ENCODE measurements around the gene VMP1.

Gene VMP1

GRCh38 chr17:59694344-59694743 is 13.1 kb upstream of the VMP1 start:
- Mint-ChIP-seq H3K27ac (no peak overlapping the region), H3K9me3 (no peaks in the 10 kb centered on the region), H3K27me3 (ENCODE audit: low read depth) (no peaks in the 10 kb centered on the region), H3K36me3 (ENCODE audit: low read depth) (peaks cover 49% of the 10 kb centered on the region), H3K4me1 (ENCODE audit: low read depth) (peaks cover 22% of the 10 kb centered on the region), H3K4me3 (no peak overlapping the region)

- H3K9me3 Mint-ChIP-seq, result no peaks in the 10 kb centered on the region
- H3K4me1 Mint-ChIP-seq (ENCODE audit: low read depth), result peaks cover 32% of the 10 kb centered on the region
- H3K36me3 Mint-ChIP-seq (ENCODE audit: low read depth), result peaks cover 46% of the 10 kb centered on the region
- no peaks in the 10 kb centered on the region for H3K27me3 Mint-ChIP-seq (ENCODE audit: low read depth)
- H3K4me3 Mint-ChIP-seq, result no peak overlapping the region
- no peak overlapping the region for H3K27ac Mint-ChIP-seq
Observed at GRCh38 chr17:59695945-59696681, 11.3 kb upstream of the VMP1 start.

- Mint-ChIP-seq H3K4me3 (no peak overlapping the region), H3K27ac (no peak overlapping the region), H3K4me1 (ENCODE audit: low read depth) (peaks cover 33% of the 10 kb centered on the region), H3K9me3 (no peaks in the 10 kb centered on the region), H3K36me3 (ENCODE audit: low read depth) (peaks cover 44% of the 10 kb centered on the region), H3K27me3 (ENCODE audit: low read depth) (no peaks in the 10 kb centered on the region)
Observed at GRCh38 chr17:59696682-59697277, 10.7 kb upstream of the VMP1 start.

GRCh38 chr17:59698143-59698542 is 9.3 kb upstream of the VMP1 start:
- H3K27me3 Mint-ChIP-seq (ENCODE audit: low read depth), result no peaks in the 10 kb centered on the region
- H3K36me3 Mint-ChIP-seq (ENCODE audit: low read depth), result peaks cover 42% of the 10 kb centered on the region
- H3K4me3 Mint-ChIP-seq, result no peak overlapping the region
- peaks cover 38% of the 10 kb centered on the region for H3K4me1 Mint-ChIP-seq (ENCODE audit: low read depth)
- no peak overlapping the region for H3K27ac Mint-ChIP-seq
- no peaks in the 10 kb centered on the region for H3K9me3 Mint-ChIP-seq

GRCh38 chr17:59699218-59699617 is 8.2 kb upstream of the VMP1 start:
- Mint-ChIP-seq H3K4me1 (ENCODE audit: low read depth) (peaks cover 38% of the 10 kb centered on the region), H3K27ac (no peak overlapping the region), H3K27me3 (ENCODE audit: low read depth) (no peaks in the 10 kb centered on the region), H3K9me3 (no peaks in the 10 kb centered on the region), H3K4me3 (no peak overlapping the region), H3K36me3 (ENCODE audit: low read depth) (peaks cover 38% of the 10 kb centered on the region)

GRCh38 chr17:59699786-59700185 is 7.7 kb upstream of the VMP1 start:
- Mint-ChIP-seq H3K36me3 (ENCODE audit: low read depth) (peaks cover 36% of the 10 kb centered on the region), H3K27ac (no peak overlapping the region), H3K27me3 (ENCODE audit: low read depth) (no peaks in the 10 kb centered on the region), H3K4me3 (no peak overlapping the region), H3K4me1 (ENCODE audit: low read depth) (peaks cover 41% of the 10 kb centered on the region), H3K9me3 (no peaks in the 10 kb centered on the region)

- Mint-ChIP-seq H3K27me3 (ENCODE audit: low read depth) (no peaks in the 10 kb centered on the region), H3K9me3 (no peaks in the 10 kb centered on the region), H3K36me3 (ENCODE audit: low read depth) (peaks cover 34% of the 10 kb centered on the region), H3K27ac (no peak overlapping the region), H3K4me1 (ENCODE audit: low read depth) (peaks cover 48% of the 10 kb centered on the region), H3K4me3 (no peak overlapping the region)
Observed at GRCh38 chr17:59702304-59702703, 5.2 kb upstream of the VMP1 start.

- H3K9me3 Mint-ChIP-seq, result no peaks in the 10 kb centered on the region
- peak overlapping the region; percentile 100 for H3K4me3 Mint-ChIP-seq
- peak overlapping the region; percentile 98 for H3K27ac Mint-ChIP-seq
- H3K36me3 Mint-ChIP-seq (ENCODE audit: low read depth), result peaks cover 19% of the 10 kb centered on the region
- H3K27me3 Mint-ChIP-seq (ENCODE audit: low read depth), result no peaks in the 10 kb centered on the region
- H3K4me1 Mint-ChIP-seq (ENCODE audit: low read depth), result peaks cover 35% of the 10 kb centered on the region
Observed at GRCh38 chr17:59707971-59708430, 547 bp downstream of the VMP1 start.

- Mint-ChIP-seq H3K27me3 (ENCODE audit: low read depth) (no peaks in the 10 kb centered on the region), H3K4me3 (no peak overlapping the region), H3K4me1 (ENCODE audit: low read depth) (peaks cover 19% of the 10 kb centered on the region), H3K36me3 (ENCODE audit: low read depth) (peaks cover 9% of the 10 kb centered on the region), H3K27ac (no peak overlapping the region), H3K9me3 (no peaks in the 10 kb centered on the region)
Observed at GRCh38 chr17:59711936-59712335, 4.5 kb downstream of the VMP1 start.

- H3K4me3 Mint-ChIP-seq, result no peak overlapping the region
- H3K9me3 Mint-ChIP-seq, result no peaks in the 10 kb centered on the region
- H3K4me1 Mint-ChIP-seq (ENCODE audit: low read depth), result peaks cover 19% of the 10 kb centered on the region
- peaks cover 5% of the 10 kb centered on the region for H3K36me3 Mint-ChIP-seq (ENCODE audit: low read depth)
- H3K27me3 Mint-ChIP-seq (ENCODE audit: low read depth), result no peaks in the 10 kb centered on the region
- no peak overlapping the region for H3K27ac Mint-ChIP-seq
Observed at GRCh38 chr17:59712862-59713261, 5.4 kb downstream of the VMP1 start.

GRCh38 chr17:59714255-59714654 is 6.8 kb downstream of the VMP1 start:
- H3K27ac Mint-ChIP-seq, result no peak overlapping the region
- peaks cover 10% of the 10 kb centered on the region for H3K36me3 Mint-ChIP-seq (ENCODE audit: low read depth)
- no peaks in the 10 kb centered on the region for H3K9me3 Mint-ChIP-seq
- no peaks in the 10 kb centered on the region for H3K27me3 Mint-ChIP-seq (ENCODE audit: low read depth)
- H3K4me3 Mint-ChIP-seq, result no peak overlapping the region
- H3K4me1 Mint-ChIP-seq (ENCODE audit: low read depth), result peaks cover 12% of the 10 kb centered on the region

GRCh38 chr17:59716427-59716826 is 9.0 kb downstream of the VMP1 start:
- Mint-ChIP-seq H3K36me3 (ENCODE audit: low read depth) (peaks cover 10% of the 10 kb centered on the region), H3K27me3 (ENCODE audit: low read depth) (no peaks in the 10 kb centered on the region), H3K4me1 (ENCODE audit: low read depth) (peaks cover 9% of the 10 kb centered on the region), H3K27ac (no peak overlapping the region), H3K9me3 (no peaks in the 10 kb centered on the region), H3K4me3 (no peak overlapping the region)

GRCh38 chr17:59719526-59719925 is 12.1 kb downstream of the VMP1 start:
- Mint-ChIP-seq H3K4me1 (ENCODE audit: low read depth) (peaks cover 10% of the 10 kb centered on the region), H3K36me3 (ENCODE audit: low read depth) (peaks cover 10% of the 10 kb centered on the region), H3K9me3 (no peaks in the 10 kb centered on the region), H3K27me3 (ENCODE audit: low read depth) (no peaks in the 10 kb centered on the region), H3K27ac (no peak overlapping the region), H3K4me3 (no peak overlapping the region)

GRCh38 chr17:59722623-59723022 is 15.2 kb downstream of the VMP1 start:
- Mint-ChIP-seq H3K4me1 (ENCODE audit: low read depth) (peaks cover 14% of the 10 kb centered on the region), H3K36me3 (ENCODE audit: low read depth) (peaks cover 10% of the 10 kb centered on the region), H3K4me3 (no peak overlapping the region), H3K27me3 (ENCODE audit: low read depth) (no peaks in the 10 kb centered on the region), H3K9me3 (no peaks in the 10 kb centered on the region), H3K27ac (no peak overlapping the region)

- Mint-ChIP-seq H3K27ac (no peak overlapping the region), H3K9me3 (no peaks in the 10 kb centered on the region), H3K4me3 (no peak overlapping the region), H3K4me1 (ENCODE audit: low read depth) (peaks cover 14% of the 10 kb centered on the region), H3K36me3 (ENCODE audit: low read depth) (peaks cover 10% of the 10 kb centered on the region), H3K27me3 (ENCODE audit: low read depth) (no peaks in the 10 kb centered on the region)
Observed at GRCh38 chr17:59723041-59723440, 15.6 kb downstream of the VMP1 start.
